ENCODE data around the gene PPP1R15A.

GRCh38 chr19:48837051-48837524, 35.1 kb upstream of the PPP1R15A start:
- no peak for TF ChIP-seq RAD21 (IDR thresholded peaks at IDR 0.05)
- no peak for TF ChIP-seq CTCF (IDR thresholded peaks at IDR 0.05; ENCODE audit: low read depth, low read length, missing input control)
- TF ChIP-seq MAX (IDR thresholded peaks at IDR 0.05): no peak

All from liver (tissue), 3 donors.